A673 (cell line): ENCODE data around the gene E2F1. TPM values are rescaled to one million over a fixed set of nuclear protein-coding genes. Genes with fewer than 3 reads are reported as not detected.

ENCODE experiments used
- BruUV-seq: library from RNA; stranded (reverse); fragments of 400-500 nt; replicated peaks from 2 replicates; lab custom pipeline; 2021; lab: Mats Ljungman, UMichigan
- CTCF ChIA-PET: fragments of 300-600 bp; sonication (Branson Sonifier 250); formaldehyde crosslinking; loops from one replicate; lab custom pipeline; 2022; ENCODE audit warnings: antibody characterized with exemption; lab: Charles Lee
- POLR2A ChIA-PET: fragments of 300-600 bp; sonication (Branson Sonifier 250); formaldehyde crosslinking; loops from one replicate; lab custom pipeline; 2022; ENCODE audit warnings: antibody characterized with exemption; ENCODE audit not compliant: low non-redundant PET; lab: Charles Lee
- DNase-seq: peaks from one replicate; pipeline ENCODE4 v3.0.0-alpha.2; 2015; ENCODE audit warnings: low spot score
- H3K27ac ChIP-seq: fragments of 200-600 bp; sonication (generic); 2 replicates; pipeline ENCODE4 v1.5.1; 2016; ENCODE audit warnings: mixed run types, low read depth, mild to moderate bottlenecking, mixed read lengths, antibody characterized with exemption, low read length; ENCODE audit not compliant: poor library complexity, severe bottlenecking
- H3K27me3 ChIP-seq: fragments of 200-600 bp; sonication (generic); replicated peaks from 2 replicates; pipeline ENCODE4 v1.6.1; 2017; ENCODE audit warnings: mixed run types, low read depth, mild to moderate bottlenecking, mixed read lengths, antibody characterized with exemption, low read length; ENCODE audit not compliant: insufficient read depth, poor library complexity
- H3K36me3 ChIP-seq: fragments of 200-600 bp; sonication (generic); 2 replicates; pipeline ENCODE4 v1.6.1; 2016; ENCODE audit warnings: mixed run types, mild to moderate bottlenecking, mixed read lengths, antibody characterized with exemption, low read length; ENCODE audit not compliant: insufficient read depth, poor library complexity, severe bottlenecking
- H3K4me1 ChIP-seq: fragments of 200-600 bp; sonication (generic); 2 replicates; pipeline ENCODE4 v1.6.1; 2017; ENCODE audit warnings: mixed run types, mild to moderate bottlenecking, mixed read lengths, antibody characterized with exemption, low read length; ENCODE audit not compliant: insufficient read depth, poor library complexity, severe bottlenecking
- H3K4me3 ChIP-seq: fragments of 200-600 bp; sonication (generic); 2 replicates; pipeline ENCODE4 v1.5.1; 2016; ENCODE audit warnings: low read depth, mixed run types, mild to moderate bottlenecking, mixed read lengths, low read length; ENCODE audit not compliant: poor library complexity, severe bottlenecking
- H3K9me3 ChIP-seq: fragments of 200-600 bp; sonication (generic); 2 replicates; pipeline ENCODE4 v1.6.1; 2016; ENCODE audit warnings: mixed run types, low read depth, mild to moderate bottlenecking, mixed read lengths, antibody characterized with exemption, low read length; ENCODE audit not compliant: poor library complexity, severe bottlenecking
- EZH2 ChIP-seq: fragments of 200-600 bp; sonication (generic); IDR thresholded peaks from 2 replicates; pipeline ENCODE4 v1.6.1; 2017; ENCODE audit warnings: borderline replicate concordance, low read depth, mild to moderate bottlenecking, mixed read lengths, antibody characterized with exemption, low read length; ENCODE audit not compliant: poor library complexity, severe bottlenecking
- intact Hi-C: fragments of 100-400 bp; cut with micrococcal nuclease; formaldehyde crosslinking; loops from one replicate; pipeline ENCODE4 v1.10.0; 2022; ENCODE audit not compliant: unreplicated experiment
- total RNA-seq: library from RNA; stranded (reverse); gene quantifications from 2 replicates; pipeline ENCODE4 v1.2.3, GENCODE V29; 2021
- TF ChIP-seq, protein P1 (sequence below): fragments of 300-800, 200-600 bp; sonication (generic); conservative IDR thresholded peaks from 2 replicates; pipeline ENCODE4 v1.5.1; 2017; ENCODE audit warnings: low read depth, mild to moderate bottlenecking, antibody characterized with exemption, low read length, moderate library complexity, mixed read lengths

E2F1 gene
- total RNA-seq, 1 experiment from 2014 or later: 86.0 TPM

DNA sequence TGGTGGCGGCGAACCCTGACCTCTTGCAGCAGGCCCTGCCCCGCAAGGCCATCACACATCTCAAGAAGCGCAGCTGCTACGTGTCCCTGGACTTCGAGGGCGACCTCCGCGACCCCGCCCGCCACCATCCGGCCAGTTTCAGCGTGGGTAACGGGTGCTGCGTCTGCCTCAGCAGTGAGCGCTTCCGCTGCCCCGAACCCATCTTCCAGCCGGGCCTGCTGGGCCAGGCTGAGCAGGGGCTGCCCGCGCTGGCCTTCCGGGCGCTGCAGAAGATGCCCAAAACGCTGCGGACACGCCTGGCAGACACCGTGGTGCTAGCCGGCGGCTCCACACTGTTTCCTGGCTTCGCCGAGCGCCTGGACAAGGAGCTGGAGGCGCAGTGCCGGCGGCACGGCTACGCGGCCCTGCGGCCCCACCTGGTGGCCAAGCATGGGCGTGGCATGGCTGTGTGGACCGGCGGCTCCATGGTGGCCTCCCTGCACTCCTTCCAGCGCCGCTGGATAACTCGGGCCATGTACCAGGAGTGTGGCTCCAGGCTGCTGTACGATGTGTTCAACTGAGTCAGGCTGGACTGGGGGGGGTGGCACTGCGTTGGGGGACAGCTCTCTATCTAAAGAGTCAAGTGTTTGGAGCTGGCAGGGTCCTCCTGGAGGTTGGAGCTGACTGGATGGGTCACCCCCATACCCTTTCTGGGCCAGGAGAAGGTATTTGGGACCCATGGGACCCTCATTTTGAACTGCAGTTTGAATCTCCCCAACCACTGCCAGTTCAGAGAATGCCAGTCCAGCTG, 18.3 kb downstream of the E2F1 start:
- DNase-seq: peak; percentile 88
- Histone ChIP-seq H3K9me3 (no peaks in the 10 kb centered on the region), H3K27me3 (no peaks in the 10 kb centered on the region), H3K27ac (peak overlapping the region; percentile 29), H3K36me3 (peaks cover 16% of the 10 kb centered on the region), H3K4me1 (peaks cover 43% of the 10 kb centered on the region), H3K4me3 (peak overlapping the region; percentile 48)
- TF ChIP-seq EZH2: no peak
- TF ChIP-seq, protein P1, sequence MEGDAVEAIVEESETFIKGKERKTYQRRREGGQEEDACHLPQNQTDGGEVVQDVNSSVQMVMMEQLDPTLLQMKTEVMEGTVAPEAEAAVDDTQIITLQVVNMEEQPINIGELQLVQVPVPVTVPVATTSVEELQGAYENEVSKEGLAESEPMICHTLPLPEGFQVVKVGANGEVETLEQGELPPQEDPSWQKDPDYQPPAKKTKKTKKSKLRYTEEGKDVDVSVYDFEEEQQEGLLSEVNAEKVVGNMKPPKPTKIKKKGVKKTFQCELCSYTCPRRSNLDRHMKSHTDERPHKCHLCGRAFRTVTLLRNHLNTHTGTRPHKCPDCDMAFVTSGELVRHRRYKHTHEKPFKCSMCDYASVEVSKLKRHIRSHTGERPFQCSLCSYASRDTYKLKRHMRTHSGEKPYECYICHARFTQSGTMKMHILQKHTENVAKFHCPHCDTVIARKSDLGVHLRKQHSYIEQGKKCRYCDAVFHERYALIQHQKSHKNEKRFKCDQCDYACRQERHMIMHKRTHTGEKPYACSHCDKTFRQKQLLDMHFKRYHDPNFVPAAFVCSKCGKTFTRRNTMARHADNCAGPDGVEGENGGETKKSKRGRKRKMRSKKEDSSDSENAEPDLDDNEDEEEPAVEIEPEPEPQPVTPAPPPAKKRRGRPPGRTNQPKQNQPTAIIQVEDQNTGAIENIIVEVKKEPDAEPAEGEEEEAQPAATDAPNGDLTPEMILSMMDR: peak; percentile 94
- BruUV-seq: no TSS peak
- intact Hi-C loops: loop anchor here (5.0 kb wide), 1 partner anchor 459 kb away; no protein-coding TSS in a partner anchor
- ChIA-PET POLR2A (interaction anchor here (0.6 kb wide), 2 partner anchors 139 to 217 kb away, joined by 3 to 4 read pairs; no protein-coding TSS in a partner anchor), CTCF (interaction anchor here (0.5 to 1.1 kb wide), 4 partner anchors 152 to 1147 kb away, joined by 3 to 6 read pairs (median 4); no protein-coding TSS in a partner anchor)

DNA sequence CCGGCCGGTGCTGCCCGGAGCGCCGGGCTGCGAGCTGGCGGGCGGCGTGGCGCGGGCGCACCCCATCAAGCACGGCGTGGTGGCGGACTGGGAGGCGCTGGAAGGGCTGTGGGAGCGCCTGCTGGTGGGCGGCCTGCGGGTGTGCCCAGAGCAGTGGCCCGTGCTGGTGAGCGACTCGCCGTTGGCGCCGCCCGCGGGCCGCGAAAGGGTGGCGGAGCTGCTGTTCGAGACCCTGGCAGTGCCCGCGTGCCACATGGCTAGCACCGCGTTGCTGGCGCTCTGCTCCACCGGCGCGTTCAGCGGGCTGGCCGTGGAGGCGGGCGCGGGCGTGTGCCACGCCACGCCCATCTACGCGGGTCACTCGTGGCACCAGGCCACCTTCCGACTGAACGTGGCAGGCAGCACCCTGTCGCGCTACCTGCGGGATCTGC, 18.9 kb downstream of the E2F1 start:
- DNase-seq: peak; percentile 46
- Histone ChIP-seq H3K4me3 (peak overlapping the region; percentile 48), H3K27me3 (no peaks in the 10 kb centered on the region), H3K9me3 (no peaks in the 10 kb centered on the region), H3K36me3 (peaks cover 16% of the 10 kb centered on the region), H3K4me1 (peaks cover 40% of the 10 kb centered on the region), H3K27ac (peak overlapping the region; percentile 29)
- ChIA-PET CTCF (interaction anchor here (0.6 to 1.1 kb wide), 2 partner anchors 214 to 1146 kb away, joined by 3 to 5 read pairs; no protein-coding TSS in a partner anchor), POLR2A (no interaction called here)
- intact Hi-C loops: loop anchor here (5.0 kb wide), 1 partner anchor 460 kb away; no protein-coding TSS in a partner anchor
- TF ChIP-seq EZH2: no peak
- TF ChIP-seq, protein P1: no peak
- no TSS peak for BruUV-seq

DNA sequence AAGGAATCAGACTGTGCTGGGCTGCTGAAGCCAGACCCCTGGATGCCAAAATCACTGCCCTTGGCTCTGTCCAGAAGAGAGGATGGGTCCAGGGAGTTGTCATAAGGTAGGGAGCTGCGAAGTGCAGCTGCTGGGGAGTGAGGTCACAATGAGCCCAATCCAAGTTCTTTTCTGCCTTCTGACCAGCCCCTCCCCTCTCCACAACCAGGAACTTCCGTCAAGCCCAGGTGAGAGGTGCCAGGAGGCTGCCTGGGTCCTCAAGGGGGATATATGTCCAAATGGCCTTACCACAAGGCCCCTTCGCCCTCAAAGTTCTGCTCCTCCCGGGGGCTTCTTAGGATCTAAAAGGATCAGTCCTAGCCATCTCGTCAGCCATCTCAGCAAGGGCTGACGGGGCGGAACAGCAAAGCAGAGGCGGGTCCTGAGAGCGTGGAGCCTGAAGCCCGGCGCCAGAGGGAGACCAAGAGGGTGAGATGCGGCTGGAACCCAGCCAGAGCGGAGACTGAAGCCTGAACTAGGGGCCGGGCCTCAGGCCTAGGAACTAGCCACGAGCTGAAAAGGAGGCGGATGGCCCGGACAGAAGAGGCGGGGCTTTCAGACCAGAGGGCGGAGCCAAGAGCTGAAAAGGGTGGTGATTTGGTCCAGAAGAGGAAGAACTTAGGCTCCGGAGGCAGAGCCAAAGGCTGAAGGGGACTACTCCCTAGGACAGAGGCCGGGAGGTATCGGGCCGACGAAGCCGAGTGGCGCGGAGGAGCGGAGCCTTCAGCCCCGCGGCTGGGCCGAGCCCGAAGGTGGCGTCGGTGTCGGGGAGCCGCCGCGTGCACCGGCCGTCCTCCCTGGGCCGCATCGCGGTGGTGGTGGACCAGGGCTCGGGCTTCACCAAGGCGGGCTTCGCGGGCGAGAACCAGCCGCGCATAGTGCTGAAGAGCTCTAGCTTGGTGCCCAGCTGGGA, 19.6 kb downstream of the E2F1 start, which contains the start of gene ACTL10:
TSS of gene ACTL10 (plus strand) at position 651 of the 952 bp plus-strand sequence. CDS start 555 bp downstream, outside the sequence.
- no TSS peak for BruUV-seq
- intact Hi-C loops: loop anchor here (5.0 kb wide), 1 partner anchor 461 kb away; no protein-coding TSS in a partner anchor
- Histone ChIP-seq H3K36me3 (peaks cover 16% of the 10 kb centered on the region), H3K27ac (peak within 1 kb of the TSS; percentile 29), H3K27me3 (no peaks in the 10 kb centered on the region), H3K4me3 (peak within 1 kb of the TSS; percentile 48), H3K9me3 (no peaks in the 10 kb centered on the region), H3K4me1 (peaks cover 34% of the 10 kb centered on the region)
- ChIA-PET CTCF (interaction anchor here (0.5 to 1.1 kb wide), 3 partner anchors 29 to 1145 kb away, joined by 3 to 14 read pairs (median 5); no protein-coding TSS in a partner anchor), POLR2A (no interaction called here)
- DNase-seq: peak; percentile 80
- TF ChIP-seq EZH2: no peak
- TF ChIP-seq, protein P1: no peak
